Activated CD4-positive, alpha-beta T cell treated with anti-CD3 and anti-CD28 coated beads for 4 hours (primary cell): ENCODE results near the gene PAAF1.

Experiments used
- DNase-seq, 2 donors: peaks; one replicate each; pipeline ENCODE4 v3.0.0-alpha.2; 2020

Gene PAAF1

DNA sequence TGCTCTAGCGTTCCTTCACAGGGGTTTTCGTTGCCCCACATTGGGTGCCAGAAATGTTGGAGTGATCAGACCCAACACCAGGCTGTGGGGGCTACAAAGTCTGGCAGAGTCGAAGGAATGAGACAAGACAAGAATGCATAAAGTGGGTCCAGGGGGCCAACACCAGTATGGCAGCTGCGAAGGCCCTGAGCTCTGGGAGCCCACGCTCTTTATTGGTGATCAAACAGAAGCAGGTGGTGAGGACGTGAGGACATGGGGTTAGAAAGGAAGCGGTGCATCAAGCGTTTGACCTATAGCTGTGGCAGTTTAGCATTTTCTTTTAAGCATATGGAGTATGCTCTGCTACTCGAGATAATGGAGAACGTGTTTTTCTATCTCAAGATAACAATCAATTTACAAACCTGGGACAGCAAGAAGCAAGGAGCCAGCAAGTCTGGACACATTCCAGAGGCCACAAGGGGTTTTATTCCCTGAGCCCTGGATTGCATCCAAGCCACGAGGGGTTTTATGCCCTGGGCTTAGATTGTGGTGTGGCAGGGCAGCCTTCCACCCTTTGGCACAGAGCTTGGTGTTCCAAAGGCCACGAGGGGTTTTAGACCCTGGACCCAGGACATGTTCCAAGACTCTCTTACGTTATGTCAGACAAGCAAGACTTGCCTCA is 70.1 kb downstream of the PAAF1 start:
- DNase-seq = no peak

DNA sequence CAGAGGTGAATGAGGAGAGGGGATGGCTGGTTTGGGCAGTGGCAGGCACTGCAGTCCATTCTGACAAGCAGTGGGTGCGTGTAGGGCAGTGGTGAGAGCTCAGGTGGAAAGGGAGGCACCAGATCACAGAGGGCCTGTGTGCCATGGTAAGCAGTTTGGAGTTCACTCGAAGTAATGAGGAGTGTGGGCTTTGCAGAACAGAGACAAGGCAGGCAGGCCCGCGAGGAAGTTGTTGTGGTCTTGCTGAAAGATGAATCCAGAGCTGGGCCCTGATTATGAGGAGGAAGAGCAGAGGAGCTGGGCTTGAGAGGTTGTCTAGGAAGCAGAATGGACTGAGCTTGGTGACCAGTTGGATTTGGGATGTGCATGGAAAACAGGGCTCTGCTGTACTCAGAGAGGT is 72.4 kb downstream of the PAAF1 start:
- DNase-seq = no peak

DNA sequence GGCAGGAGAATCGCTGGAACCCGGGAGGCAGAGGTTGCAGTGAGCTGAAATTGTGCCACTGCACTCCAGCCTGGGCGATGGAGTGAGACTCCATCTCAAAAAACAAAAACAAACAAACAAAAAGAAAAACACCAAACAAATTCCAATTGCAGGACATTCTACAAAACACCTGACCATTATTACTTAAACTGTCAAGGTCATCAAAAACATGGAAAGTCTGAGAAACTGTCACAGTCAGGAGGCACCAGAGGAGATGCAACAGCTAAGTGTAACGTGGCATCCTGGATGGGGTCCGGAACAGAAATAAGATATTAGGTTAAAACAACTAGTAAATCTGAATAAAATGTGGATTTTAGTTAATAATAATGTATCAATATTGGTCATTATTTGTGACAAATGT is 73.1 kb downstream of the PAAF1 start:
- DNase-seq = no peak

DNA sequence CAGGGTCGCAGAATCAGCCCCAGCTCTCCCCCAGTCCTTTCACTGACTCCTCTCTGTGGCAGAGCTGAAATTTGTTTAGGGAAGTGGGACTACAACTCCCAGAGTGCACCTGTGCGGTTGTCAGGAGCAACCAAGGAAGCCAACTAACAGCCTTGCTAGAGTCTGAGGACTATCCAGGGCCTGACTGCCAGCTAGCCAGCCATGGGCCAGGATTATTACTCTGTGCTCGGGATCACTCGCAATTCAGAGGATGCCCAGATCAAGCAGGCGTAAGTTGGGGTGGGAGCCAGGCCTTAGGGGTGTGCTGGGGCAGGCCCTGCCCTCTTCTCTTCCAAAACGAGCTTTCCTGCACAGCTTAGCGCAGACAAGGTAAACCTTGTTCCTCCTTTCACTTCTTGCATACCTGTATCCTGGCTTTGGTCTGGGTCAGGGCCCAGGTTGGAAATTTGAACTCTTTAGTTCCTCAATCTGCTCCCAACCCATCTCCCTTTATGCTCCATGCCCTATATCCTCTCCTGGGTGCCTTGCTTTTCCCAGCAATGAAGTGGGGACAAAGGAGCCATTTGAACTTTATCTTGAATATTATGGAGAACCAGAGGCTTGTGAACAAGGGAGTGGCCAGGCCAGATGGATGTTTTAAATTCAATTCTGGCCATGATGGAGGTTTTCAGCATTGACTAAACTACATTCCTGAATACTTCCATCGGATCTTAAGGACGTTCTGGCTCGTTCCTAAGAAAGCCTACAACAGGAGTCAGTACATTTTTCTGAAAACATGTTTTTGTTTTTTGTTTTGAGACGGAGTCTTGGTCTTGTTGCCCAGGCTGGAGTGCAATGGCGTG is 74.3 kb downstream of the PAAF1 start, which contains the start of gene DNAJB13:
TSS of gene DNAJB13 (plus strand) at position 158 of the 842 bp plus-strand sequence. CDS start at position 202, 44 bp downstream.
- no peak for DNase-seq

DNA sequence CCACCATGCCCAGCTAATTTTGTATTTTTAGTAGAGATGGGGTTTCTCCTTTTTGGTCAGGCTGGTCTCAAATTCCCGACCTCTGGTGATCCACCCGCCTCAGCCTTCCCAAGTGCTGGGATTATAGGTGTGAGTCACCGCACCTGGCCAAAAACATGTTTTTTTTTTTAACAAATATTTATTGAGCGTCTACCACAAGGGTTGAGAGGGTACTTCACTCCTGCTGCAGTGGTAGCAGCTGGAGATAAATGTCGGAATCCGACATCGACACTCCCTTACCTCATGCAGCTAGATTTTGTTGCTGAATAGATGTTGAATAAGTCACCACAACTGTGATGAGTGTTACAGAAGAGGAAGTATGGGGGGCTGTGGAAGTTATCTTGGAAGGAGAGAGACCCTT is 75.0 kb downstream of the PAAF1 start:
- DNase-seq = no peak

DNA sequence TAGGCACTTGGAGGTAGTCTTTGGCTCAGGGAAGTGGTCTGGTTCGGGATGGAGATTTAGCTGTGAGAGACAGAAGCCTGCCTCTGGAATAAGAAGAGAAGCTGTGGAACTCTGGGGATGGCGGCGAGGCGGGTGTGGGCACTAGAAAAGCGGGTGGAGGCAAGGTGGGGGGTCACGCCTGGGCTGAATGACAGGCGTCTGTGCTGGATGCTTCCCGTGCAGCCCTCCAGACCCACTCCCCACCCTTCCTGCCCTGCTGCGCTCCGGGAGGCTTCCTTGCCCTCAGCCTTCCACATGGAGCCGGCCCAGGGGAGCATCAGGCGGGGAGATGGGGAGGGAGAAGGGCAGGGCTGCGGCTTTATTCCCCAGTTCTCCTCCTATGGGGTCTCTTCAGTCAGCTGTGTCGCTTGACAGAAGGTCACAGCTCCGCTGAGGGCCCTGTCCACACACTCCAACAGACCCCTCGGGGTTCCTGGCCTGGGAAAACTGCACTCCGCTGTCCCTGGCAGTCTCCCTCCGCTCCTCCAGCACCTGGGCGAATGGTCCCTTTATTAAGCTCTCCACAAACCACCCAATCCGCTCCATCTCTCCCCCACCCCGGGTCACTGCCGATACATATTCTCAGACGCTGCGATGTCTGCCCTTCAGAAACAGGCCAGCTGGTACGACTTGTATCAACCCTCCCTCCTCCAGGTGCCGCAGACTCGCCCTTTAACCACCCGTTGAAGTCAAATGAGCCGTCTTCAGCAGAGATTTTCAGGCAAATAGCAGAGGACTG is 80.3 kb downstream of the PAAF1 start:
- DNase-seq = no peak

DNA sequence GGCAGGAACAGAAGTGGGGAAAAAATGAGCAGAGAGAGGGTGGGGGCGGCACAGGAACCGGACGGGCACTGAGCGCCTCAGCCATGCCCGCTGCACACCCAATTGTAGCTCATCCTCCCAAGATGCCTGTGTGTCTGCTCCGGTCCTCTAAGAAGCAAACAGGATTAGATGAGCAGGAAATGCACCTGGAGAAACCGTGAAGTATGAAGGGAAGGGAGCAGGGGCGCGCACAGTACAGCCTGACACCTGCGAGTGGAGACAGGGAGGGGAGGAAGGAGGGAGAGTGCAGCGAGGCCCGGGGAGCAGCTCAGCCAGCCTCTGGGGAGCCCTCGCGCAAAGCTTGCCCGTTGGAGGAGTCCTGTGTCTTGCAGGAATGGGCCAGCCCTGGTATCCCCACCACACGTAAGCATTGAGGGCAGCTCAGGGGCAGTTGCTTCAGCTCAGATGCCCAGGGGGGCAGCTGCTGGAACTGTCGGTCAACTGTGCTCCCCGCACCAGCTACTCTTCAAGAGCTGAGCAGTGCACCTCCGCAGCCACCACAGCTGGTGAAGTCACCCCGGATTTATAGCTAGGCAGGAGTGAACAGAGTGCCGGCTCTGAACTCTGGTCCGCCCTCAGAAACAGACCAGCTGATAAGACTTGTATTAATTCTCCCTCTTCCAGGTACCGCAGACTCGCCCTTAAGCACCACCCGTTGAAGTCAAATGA is 81.0 kb downstream of the PAAF1 start:
- no peak for DNase-seq

DNA sequence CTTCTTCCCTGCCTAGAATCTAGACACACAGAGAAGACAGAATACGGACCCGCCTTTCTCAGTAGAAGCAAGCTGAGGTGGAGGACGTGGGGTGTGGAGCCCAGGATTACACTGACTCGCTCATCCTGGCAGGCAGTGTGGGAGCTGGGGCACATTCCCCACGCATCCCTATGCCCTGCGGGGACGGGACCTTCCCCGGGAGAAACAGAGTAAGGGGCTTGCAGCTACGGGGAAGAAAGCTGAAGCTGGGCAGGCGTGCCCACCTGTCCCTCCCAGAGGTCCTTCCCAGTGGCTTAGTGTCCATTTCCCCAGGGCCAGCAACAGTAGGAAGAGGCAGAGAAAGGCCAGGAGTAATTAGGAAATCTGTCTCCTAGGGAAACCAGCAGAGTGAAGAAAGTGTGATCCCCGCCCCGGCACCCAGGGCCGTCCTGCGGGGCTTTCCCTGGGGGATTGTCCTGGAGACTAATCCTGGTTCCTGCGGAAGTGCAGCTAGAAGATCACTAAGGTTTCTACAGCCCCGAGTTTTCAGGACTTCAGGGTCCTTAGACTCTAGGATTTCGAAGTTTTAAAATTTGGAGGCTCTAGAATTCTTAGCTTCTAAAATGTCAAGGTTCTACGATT is 81.8 kb downstream of the PAAF1 start:
- no peak for DNase-seq

DNA sequence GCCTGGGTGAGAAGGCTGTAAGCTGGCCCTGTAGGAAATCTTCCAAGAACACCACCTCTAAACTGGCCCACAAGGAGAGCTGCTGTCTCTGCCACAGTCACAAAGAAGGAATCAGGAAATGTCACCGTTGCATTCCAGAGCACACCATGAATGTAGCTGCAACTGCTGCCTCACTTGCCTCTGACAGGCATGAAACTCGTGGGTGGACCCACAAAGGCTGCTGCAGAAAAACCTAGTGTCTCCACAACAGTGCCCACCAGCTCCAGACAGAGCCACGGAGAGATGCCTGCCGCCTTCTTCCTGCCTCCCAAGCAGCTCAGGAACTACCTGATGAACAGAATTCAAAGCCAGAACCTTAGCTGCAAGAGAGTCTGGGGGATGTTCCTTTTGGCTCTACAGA is 84.5 kb downstream of the PAAF1 start:
- no peak for DNase-seq

DNA sequence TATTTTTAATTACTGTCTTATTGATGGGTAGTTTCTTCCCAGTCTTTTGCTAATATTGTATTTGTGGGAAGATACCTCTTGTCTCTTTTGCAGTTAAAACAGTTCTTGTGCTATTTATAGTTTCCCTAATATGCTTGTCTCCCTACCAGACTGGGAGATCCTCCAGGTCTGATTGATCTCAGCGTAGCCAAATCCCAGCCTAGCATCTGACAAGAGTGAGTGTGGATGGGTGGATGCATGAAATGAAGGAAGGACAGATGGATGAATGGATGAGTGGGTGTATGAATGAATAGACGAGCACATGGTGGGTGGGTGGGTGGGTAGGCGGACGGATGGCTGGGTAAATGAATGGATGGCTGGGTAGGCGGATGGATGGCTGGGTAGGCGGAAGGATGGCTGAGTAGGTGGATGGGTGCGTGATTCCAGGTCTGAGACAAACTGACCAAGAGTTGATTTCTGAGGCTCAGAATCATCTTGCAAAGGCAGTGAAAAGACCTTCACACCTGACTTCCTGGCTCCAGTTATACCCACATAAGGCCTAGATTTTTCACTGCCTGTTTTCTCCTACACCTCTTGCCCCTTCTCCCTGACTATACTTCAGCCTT is 85.4 kb downstream of the PAAF1 start:
- DNase-seq = no peak

DNA sequence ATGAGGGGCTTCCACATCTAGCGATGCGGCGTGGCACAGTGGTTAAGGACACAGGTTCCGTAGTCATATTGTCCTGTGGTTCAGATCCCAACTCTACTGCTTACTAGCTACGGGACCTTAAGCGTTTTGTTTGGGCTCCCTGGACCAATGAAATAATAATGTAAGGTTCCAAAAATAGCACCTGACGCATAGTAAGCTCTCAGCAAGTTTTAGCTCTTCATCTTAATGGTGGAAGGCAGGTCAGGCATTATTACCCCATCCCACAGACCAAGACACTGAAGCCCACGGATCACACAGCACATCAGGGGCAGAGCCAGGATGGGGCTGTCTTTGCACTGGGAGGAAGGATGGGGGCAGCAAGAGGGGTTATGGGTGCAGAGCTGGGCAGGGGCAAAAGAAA is 87.1 kb downstream of the PAAF1 start:
- DNase-seq = no peak

DNA sequence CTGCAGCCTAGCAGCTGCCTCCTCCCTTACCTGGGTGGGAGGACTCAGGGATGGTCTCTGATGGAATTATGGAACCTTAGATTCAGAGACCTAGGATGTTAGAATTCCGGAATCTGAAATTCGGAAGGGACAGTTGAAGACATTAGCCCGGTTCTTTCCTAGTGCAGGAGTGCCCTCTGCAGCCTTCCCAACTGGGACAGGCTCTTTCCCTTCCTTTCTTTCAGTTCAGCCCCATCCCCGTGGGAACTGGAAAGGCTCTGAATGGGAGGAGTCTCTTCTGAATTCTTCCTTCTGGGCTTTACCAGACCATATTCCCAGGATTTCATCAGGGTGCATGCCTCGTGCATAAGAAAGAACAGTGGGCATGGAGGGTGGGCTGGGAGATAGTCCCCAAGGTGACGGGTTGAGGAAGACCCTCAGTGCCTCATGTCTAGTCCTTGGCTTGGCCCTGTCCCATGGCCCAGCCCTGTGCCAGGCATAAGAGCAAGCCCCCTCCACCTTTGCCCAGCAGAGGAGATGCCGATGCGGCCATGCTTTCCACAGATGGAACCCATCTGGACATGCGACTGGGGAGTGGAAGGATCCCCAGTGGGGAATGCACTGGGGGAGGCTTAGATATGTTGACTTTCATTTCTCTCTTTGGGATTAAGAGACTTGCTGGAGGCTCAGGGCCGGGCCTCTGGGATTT is 88.4 kb downstream of the PAAF1 start:
- DNase-seq = no peak

DNA sequence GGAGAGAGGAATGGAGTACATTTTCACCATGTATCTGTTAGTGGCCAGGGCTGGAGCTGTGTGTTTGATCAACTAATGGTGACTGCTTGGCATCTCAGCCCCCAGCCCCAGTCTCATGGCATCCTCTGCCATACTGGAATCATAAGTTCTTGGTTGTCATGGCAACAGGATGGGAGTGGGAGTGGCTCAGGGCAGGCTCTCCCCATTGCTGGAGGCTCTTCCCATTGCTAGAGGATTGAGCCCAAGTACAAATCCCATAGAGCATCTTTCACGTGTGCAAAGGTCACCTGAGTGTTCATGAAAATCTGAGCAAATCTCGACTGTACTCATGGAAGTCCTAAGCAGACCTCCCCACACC is 88.9 kb downstream of the PAAF1 start:
- DNase-seq = no peak

DNA sequence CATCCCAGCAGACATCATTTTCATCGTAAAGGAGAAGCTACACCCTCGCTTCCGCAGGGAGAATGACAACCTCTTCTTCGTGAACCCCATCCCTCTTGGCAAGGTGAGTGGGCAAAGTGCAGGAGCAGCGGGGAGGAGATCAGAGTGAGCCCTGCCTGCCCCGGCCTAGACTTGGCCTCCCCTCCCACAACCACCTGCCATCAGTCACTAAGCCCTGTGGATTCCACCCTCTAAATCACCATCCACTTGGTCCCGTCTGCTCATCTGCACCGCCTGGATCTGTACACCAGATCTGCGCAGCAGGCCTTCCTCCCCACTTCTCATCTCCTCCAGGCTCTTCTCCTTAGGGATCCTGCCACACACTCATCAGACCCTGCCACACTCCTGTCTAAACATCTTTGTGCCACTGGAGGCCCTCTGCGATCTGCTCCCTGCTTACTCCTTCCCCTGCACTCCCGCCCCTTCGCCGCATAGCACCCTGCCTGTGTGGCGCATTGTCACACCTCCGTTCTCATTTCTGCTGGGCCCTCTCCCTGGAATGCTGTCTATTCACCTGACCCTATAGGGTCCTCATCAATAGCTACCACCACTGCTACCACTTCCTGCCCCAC is 91.7 kb downstream of the PAAF1 start:
- no peak for DNase-seq

DNA sequence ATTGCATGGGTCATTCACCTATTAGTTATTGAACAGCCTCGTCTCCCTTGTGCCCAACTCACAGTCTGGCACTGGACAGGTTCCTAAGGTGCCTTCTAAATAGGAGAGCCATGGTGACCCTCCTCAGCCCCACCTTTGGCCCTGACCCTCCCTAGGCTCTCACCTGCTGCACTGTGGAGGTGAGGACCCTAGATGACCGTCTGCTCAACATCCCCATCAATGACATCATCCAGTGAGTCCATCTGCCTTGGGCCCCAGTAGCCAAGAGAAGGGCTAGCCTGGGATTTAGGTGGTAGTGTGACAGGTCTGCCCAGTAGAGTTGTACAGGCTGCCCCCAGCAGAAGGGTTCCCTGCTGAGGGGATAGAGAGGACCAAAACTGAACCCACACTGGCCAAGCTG is 92.3 kb downstream of the PAAF1 start:
- DNase-seq = no peak

DNA sequence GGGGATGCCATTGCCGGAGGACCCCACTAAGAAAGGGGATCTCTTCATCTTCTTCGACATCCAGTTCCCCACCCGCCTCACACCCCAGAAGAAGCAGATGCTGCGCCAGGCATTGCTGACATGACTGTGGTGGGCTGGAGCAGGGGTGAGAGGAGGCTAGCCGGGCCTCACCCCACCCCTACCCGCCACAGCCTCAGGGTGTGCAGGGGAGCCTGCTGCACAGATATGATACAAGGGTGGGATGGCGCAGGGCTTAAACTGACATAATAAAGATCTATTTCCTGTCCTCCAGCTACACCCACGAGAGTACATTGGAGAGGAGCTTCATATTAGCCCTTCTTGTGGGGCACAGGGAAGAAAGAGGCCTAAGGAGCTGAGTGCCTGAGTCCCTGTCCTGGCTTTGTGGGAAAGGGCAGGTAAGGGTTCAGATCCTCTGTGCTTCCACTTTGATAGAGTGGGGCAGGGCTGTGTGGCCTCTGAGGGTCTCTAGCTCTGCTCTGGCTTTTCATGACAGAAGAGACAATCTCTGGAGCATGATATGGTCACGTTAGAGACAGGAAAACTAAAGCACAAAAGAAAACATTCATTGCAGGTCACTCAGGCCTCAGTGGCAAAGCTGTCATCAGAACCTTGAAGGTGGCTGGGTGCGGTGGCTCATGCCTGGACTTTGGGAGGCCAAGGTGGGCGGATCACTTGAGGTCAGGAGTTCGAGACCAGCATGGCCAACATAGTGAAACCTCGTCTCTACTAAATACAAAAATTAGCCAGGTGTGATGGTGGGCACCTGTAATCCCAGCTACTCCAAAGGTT is 93.4 kb downstream of the PAAF1 start:
- no peak for DNase-seq

DNA sequence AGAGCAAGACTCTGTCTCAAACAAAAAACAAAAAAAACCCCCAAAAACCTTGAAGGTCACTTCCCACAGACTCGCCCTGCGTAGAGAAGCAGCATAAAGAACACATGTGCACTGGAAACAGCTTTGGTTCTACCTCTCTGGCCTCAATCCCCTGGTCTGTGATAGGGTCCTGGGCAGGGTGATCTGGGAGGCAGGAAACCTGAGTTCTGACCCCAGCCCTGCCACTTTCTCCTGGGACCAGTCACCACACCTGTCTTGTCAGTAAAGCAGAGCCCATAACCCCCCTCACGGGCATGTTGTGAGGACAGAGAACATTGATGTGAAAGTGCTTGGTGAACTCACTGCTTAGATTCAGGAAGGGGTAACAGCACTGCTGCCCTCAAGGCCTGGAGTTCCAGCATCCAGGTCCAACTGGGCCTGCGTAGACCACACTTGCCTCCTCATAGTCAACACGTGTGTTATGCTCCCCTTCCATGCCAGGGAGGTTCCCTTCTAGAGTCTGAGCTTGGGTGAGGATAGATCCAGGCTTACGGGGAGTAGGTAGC is 94.4 kb downstream of the PAAF1 start:
- DNase-seq = no peak

DNA sequence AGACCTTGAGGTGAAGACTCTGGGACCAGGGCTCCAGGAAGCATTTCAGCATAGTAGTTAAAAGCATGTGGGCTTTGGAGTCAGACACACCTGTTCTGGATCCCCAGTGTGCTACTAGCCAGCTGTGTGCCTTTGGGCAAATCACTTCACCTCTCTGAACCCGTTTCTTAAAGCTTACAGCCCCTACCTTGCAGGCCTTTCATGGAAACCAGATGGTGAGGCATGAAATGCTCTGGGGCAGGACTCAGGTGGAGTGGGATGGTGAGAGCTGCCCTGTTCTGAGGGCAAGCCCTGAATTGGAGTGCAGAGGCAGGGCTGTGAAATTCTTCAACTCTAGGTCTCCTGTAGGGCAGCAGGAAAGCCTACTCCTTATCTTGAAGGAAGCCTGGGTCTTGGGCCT is 95.4 kb downstream of the PAAF1 start:
- DNase-seq = no peak

DNA sequence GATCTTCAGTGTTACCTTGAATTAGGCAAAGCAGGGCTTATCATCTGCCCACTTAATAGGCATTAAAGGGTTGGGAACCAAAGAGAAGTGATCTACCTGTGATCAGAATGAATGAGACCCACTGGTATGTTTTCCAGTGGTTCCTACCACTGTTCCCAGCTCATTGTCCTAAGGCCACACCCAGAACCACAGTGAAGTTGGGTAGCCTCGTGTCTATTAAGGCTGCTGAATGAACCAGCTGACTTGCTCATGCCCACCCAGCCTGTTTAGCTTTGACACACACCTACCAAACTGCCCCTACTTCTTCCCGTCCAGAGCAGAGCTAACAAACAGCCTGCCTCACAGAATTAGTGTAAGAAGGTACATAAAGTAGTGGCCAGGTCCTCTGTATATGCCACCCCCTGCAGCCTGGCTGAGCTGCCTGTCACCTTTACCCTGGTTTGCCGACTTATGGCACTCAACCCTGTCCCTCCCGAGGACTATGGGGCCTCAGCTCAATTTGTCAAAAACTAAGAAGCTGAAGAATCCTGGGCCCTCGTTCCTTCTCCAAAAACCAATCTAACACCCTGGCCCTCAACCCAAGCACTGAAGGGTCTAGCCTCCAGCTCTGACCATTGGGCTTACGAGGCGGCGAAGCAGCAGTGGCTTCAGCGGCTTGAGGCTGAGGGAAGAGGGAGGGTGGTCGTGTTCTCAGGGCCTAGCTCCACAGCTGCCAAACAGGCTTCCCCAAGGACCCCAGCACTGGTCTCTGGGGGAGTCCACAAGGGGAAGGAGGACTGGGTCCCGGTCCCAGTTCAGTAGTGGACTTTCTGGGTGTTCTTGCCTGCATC is 96.0 kb downstream of the PAAF1 start:
- DNase-seq = no peak
